ENCODE measurements around the gene SBF2. TPM values are rescaled to one million over a fixed set of nuclear protein-coding genes. Genes with fewer than 3 reads are reported as not detected.

Gene SBF2
- total and polyA plus RNA-seq, 2 donors (not counting 3 experiments of a cell fraction or from before 2014, with no cell fraction given): 15.4 to 42.4 TPM

DNA sequence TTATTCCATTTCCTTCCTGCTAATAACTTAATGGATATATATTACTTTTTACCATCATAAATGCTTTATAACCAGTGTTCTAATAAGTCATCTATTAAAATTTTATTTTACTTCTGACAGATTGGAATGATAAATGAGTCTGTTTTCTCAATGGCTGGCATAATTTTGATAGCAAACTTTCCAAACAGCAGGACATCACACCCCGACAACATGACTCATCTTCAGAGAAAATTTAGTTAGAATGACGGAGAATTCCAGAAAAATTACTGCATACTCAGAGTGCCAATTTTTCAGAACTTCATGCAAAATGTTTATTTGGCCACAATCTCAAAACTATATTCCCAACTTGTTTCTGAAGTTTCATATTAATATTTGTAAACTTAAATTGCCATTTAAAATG is 455.8 kb downstream of the SBF2 start:
- H3K4me3 ChIP-seq (replicated peaks in 1 of 3; ENCODE audit: insufficient read depth in 1 of 3, low read depth in 1 of 3, low read length in 3 of 3): no peak overlapping the region
- H3K4me2 ChIP-seq (ENCODE audit: insufficient read depth, low read length): no peak overlapping the region

More for the DNA sequence above, 455.8 kb downstream of the SBF2 start:
- dilution Hi-C loops (cut with MboI; ENCODE audit: extremely low pct_ligation_motif_present, low sequenced_read_pairs): no loop called here
- intact Hi-C loops (cut with micrococcal nuclease): no loop called here
- H3K27ac ChIP-seq (ENCODE audit: insufficient read depth, low read depth, low read length): no peak overlapping the region
- POLR2A ChIA-PET: no interaction called here
- no peak for DNase-seq (ENCODE audit: low read depth, low spot score)
- no peaks in the 10 kb centered on the region for H3K9me1 ChIP-seq (replicated peaks; ENCODE audit: control insufficient read depth, extremely low read depth, insufficient read depth, low read length)
- TF ChIP-seq JUN (IDR thresholded peaks at IDR 0.05; ENCODE audit: borderline replicate concordance, insufficient read depth, insufficient read length, low read depth) (no peak), CTCF (IDR thresholded peaks at IDR 0.05; ENCODE audit: extremely low read depth in 1 of 2, insufficient read depth in 1 of 2, low read depth in 1 of 2, low read length in 2 of 2) (no peak), POLR2A (IDR thresholded peaks at IDR 0.05; ENCODE audit: low read depth, low read length) (no peak), POLR2AphosphoS5 (IDR thresholded peaks at IDR 0.05; ENCODE audit: insufficient read depth, low read depth, low read length) (no peak), MYC (IDR thresholded peaks at IDR 0.05; ENCODE audit: low read depth, low read length) (no peak)
- no peaks in the 10 kb centered on the region for H3K4me1 ChIP-seq (ENCODE audit: control insufficient read depth, extremely low read depth, insufficient read depth, low read length)
- no TSS peak for BruUV-seq (replicated peaks)
- no peaks in the 10 kb centered on the region for H3K27me3 ChIP-seq (ENCODE audit: control insufficient read depth in 2 of 2, insufficient read depth in 2 of 2, low read length in 2 of 2)
- no peaks in the 10 kb centered on the region for H3K79me2 ChIP-seq (ENCODE audit: control insufficient read depth, insufficient read depth, low read length)
- H3K9me3 ChIP-seq (replicated peaks; ENCODE audit: control insufficient read depth, insufficient read depth, low read length): no peaks in the 10 kb centered on the region
- no peak for FAIRE-seq
- H3K36me3 ChIP-seq (ENCODE audit: control insufficient read depth in 2 of 2, extremely low read depth in 1 of 2, insufficient read depth in 2 of 2, low read length in 2 of 2): no peaks in the 10 kb centered on the region
- H2AFZ ChIP-seq (ENCODE audit: low read depth, low read length): no peak overlapping the region
- CTCF ChIA-PET: interaction anchor here (1.9 kb wide), 1 partner anchor 10 kb away, joined by 6 read pairs; no protein-coding TSS in a partner anchor
- H3K9ac ChIP-seq (replicated peaks; ENCODE audit: extremely low read depth, insufficient read depth, low read length): no peak overlapping the region
- no peaks in the 10 kb centered on the region for H4K20me1 ChIP-seq (replicated peaks; ENCODE audit: control insufficient read depth, extremely low read depth, insufficient read depth, low read length)
